ENCODE results near the gene ZNF614. TPM values are rescaled to one million over a fixed set of nuclear protein-coding genes. Genes with fewer than 3 reads are reported as not detected.
"Not testable (repeated sequence)": the region's sequence is repeated elsewhere in the genome, so short reads cannot be mapped to it uniquely, and the experiment has no call there.

Gene ZNF614
- total RNA-seq, 1 donor from 2014 or later, result 5.9 TPM

DNA sequence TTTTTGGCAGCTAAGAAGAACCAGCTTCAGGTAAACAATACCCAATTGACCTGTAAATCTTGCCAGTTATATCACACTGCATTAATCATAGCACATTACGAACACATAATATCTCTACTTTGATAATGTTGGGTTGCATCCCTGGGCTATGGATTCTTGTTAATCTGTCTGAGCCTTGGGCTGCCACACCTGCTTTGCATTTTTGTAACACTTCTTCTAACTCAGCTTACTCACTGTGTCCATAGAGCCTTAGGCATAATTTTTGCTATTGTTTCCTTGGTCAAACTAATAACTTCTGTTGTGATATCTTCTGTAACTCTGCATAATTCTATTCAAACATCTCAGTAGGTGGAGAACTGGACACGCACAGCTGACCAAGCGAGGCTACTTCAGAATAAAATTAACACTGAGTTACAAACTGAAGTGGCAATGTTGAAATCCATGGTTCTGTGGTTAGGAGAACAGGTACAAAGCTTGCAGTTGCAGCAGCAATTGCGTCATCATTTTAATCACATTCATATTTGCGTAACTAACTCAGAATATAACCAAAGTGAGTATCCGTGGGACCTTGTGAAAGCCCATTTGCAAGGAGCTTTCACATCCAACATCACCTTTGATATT, 48.0 kb downstream of the ZNF614 start:
- Histone ChIP-seq H3K9me3 (peaks cover 55% of the 10 kb centered on the region), H3K36me3 (peaks cover 0 to 65% of the 10 kb centered on the region in 2 donors), H3K4me1 (peaks cover 2% of the 10 kb centered on the region), H3K4me3 (no peak overlapping the region), H3K27ac (no peak overlapping the region), H3K27me3 (no peaks in the 10 kb centered on the region)
- TF ChIP-seq POLR2AphosphoS5 (IDR thresholded peaks at IDR 0.05; ENCODE audit: insufficient read depth in 1 of 2, low read depth in 1 of 2), result no peak
- TF ChIP-seq, protein P1, sequence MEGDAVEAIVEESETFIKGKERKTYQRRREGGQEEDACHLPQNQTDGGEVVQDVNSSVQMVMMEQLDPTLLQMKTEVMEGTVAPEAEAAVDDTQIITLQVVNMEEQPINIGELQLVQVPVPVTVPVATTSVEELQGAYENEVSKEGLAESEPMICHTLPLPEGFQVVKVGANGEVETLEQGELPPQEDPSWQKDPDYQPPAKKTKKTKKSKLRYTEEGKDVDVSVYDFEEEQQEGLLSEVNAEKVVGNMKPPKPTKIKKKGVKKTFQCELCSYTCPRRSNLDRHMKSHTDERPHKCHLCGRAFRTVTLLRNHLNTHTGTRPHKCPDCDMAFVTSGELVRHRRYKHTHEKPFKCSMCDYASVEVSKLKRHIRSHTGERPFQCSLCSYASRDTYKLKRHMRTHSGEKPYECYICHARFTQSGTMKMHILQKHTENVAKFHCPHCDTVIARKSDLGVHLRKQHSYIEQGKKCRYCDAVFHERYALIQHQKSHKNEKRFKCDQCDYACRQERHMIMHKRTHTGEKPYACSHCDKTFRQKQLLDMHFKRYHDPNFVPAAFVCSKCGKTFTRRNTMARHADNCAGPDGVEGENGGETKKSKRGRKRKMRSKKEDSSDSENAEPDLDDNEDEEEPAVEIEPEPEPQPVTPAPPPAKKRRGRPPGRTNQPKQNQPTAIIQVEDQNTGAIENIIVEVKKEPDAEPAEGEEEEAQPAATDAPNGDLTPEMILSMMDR (IDR thresholded peaks at IDR 0.05), result no peak
- TF ChIP-seq POLR2A (IDR thresholded peaks at IDR 0.05), result no peak
- intact Hi-C loops (cut with DNase I), result no loop called here
- no peak for DNase-seq (ENCODE audit: extremely low spot score in 2 of 2)

DNA sequence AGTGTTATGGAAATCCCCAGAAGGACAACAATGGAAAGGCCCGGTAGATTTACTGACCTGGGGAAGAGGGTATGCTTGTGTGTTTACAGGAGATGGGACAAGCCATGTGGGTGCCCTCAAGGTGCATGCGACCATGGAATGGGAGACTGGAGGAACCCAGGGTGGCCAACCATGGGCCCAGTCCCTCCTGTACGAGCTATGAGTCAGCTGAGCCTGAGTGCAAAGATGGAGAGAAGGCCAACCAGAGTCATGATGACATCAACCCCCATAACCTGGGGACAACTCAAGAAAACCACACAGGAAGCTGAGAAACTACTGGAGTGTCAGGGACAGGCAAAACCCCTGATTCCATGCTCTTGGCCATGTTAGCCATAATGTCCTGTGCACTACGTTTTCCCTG, 49.3 kb downstream of the ZNF614 start:
- peaks cover 67% of the 10 kb centered on the region for H3K9me3 ChIP-seq
- intact Hi-C loops (cut with DNase I), result no loop called here
- no peak for DNase-seq (ENCODE audit: extremely low spot score in 2 of 2)
- H3K36me3 ChIP-seq, result peaks cover 0 to 72% of the 10 kb centered on the region in 2 donors
- no peak overlapping the region for H3K4me3 ChIP-seq
- H3K27ac ChIP-seq, result no peak overlapping the region
- no peaks in the 10 kb centered on the region for H3K4me1 ChIP-seq
- H3K27me3 ChIP-seq, result no peaks in the 10 kb centered on the region
- TF ChIP-seq POLR2A (IDR thresholded peaks at IDR 0.05), result no peak
- TF ChIP-seq POLR2AphosphoS5 (IDR thresholded peaks at IDR 0.05; ENCODE audit: insufficient read depth in 1 of 2, low read depth in 1 of 2), result no peak
- TF ChIP-seq, protein P1 (IDR thresholded peaks at IDR 0.05), result no peak

DNA sequence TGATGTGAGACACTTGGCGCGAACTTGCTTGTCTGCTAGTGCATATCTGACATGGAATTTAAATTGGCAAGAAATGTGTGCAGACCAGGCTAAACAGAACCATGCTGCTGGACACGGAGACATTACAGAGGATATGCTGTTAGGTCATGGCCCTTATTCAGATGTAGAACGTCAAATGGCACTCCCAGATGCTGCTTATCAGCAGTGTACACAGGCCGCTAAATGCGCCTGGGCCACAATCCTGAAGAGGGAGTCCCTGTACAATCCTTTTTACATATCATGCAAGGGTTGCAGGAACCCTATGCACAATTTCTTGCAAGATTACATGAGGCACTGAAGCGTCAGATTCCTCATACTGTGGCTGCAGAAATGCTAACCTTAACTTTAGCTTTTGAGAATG, 50.8 kb downstream of the ZNF614 start:
- Histone ChIP-seq H3K36me3 (peaks cover 9 to 82% of the 10 kb centered on the region in 2 donors), H3K27ac (no peak overlapping the region), H3K9me3 (peaks cover 71% of the 10 kb centered on the region), H3K4me3 (no peak overlapping the region), H3K4me1 (no peaks in the 10 kb centered on the region), H3K27me3 (no peaks in the 10 kb centered on the region)
- TF ChIP-seq POLR2AphosphoS5 (IDR thresholded peaks at IDR 0.05; ENCODE audit: insufficient read depth in 1 of 2, low read depth in 1 of 2), result no peak
- TF ChIP-seq POLR2A (IDR thresholded peaks at IDR 0.05), result no peak
- TF ChIP-seq, protein P1 (IDR thresholded peaks at IDR 0.05), result no peak
- intact Hi-C loops (cut with DNase I), result no loop called here
- DNase-seq (ENCODE audit: extremely low spot score in 2 of 2), result no peak

- H3K9me3 ChIP-seq, result peaks cover 72% of the 10 kb centered on the region
- TF ChIP-seq POLR2AphosphoS5 (IDR thresholded peaks at IDR 0.05; ENCODE audit: insufficient read depth in 1 of 2, low read depth in 1 of 2) (no peak), POLR2A (IDR thresholded peaks at IDR 0.05) (no peak)
- TF ChIP-seq, protein P1 (IDR thresholded peaks at IDR 0.05), result no peak
- intact Hi-C loops (cut with DNase I), result no loop called here
- H3K36me3 ChIP-seq, result peaks cover 9 to 86% of the 10 kb centered on the region in 2 donors
- H3K27me3 ChIP-seq, result no peaks in the 10 kb centered on the region
- H3K4me3 ChIP-seq, result no peak overlapping the region
- H3K27ac ChIP-seq, result no peak overlapping the region
- H3K4me1 ChIP-seq, result no peaks in the 10 kb centered on the region
- DNase-seq (ENCODE audit: extremely low spot score in 2 of 2), result no peak
Observed at GRCh38 chr19:51976852-51977251, 51.3 kb downstream of the ZNF614 start.

DNA sequence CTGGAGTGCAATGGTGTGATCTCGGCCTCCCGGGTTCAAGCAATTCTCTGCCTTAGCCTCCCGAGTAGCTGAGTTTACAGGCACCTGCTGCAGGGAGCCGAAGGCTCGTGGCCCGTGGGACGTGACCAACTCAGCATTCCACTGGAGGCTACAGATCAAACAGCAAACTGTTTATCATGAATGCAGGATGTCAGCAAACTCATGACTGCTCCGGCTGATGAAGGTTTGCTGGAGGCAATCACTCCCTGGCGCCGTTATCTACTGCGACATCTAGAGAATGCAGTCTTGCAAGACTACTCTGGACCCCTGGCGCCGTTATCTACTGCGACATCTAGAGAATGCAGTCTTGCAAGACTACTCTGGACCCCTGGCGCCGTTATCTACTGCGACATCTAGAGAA, 52.4 kb downstream of the ZNF614 start:
- intact Hi-C loops (cut with DNase I); DNase-seq (ENCODE audit: extremely low spot score in 2 of 2): not testable (repeated sequence)
- H3K9me3 ChIP-seq, result peaks cover 80% of the 10 kb centered on the region

More for the DNA sequence above, 52.4 kb downstream of the ZNF614 start:
- not testable (repeated sequence) for H3K27ac ChIP-seq, H3K4me1 ChIP-seq, H3K27me3 ChIP-seq, H3K4me3 ChIP-seq
- peaks cover 16 to 87% of the 10 kb centered on the region in 2 donors for H3K36me3 ChIP-seq
